Breast epithelium (tissue), 3 donors: ENCODE data around the gene CACNB3.
"Not testable (repeated sequence)": the region's sequence is repeated elsewhere in the genome, so short reads cannot be mapped to it uniquely, and the experiment has no call there.

Experiments used
- POLR2A ChIP-seq: fragments of 450-650 bp; IDR thresholded peaks from one replicate; pipeline ENCODE4 v1.6.1; 2016; ENCODE audit warnings: antibody characterized with exemption, mild to moderate bottlenecking, moderate library complexity
- POLR2AphosphoS5 ChIP-seq, 3 donors: sonication (generic); formaldehyde crosslinking; IDR thresholded peaks; one replicate each; pipeline ENCODE4 v1.6.1; 2017; ENCODE audit warnings: antibody characterized with exemption in 3 of 3
- TF ChIP-seq, protein P1 (sequence below), 3 donors: fragments of 450-650 bp; IDR thresholded peaks; one replicate each; pipeline ENCODE4 v1.5.1; 2016 to 2017; ENCODE audit warnings: antibody characterized with exemption in 3 of 3, mild to moderate bottlenecking in 3 of 3, moderate library complexity in 3 of 3

DNA sequence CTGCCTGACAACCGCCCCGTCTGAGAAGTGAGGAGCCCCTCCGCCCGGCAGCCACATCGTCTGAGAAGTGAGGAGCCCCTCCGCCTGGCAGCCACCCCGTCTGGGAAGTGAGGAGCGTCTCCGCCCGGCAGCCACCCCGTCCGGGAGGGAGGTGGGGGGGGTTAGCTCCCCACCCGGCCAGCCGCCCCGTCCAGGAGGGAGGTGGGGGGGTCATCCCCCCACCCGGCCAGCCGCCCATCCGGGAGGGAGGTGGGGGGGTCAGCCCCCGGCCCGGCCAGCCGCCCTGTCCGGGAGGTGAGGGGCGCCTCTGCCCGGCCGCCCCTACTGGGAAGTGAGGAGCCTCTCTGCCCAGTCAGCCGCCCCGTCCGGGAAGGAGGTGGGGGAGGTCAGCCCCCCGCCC is 23.7 kb downstream of the CACNB3 start:
- not testable (repeated sequence) for TF ChIP-seq POLR2A; POLR2AphosphoS5 (IDR thresholded peaks at IDR 0.05)
- TF ChIP-seq, protein P1, sequence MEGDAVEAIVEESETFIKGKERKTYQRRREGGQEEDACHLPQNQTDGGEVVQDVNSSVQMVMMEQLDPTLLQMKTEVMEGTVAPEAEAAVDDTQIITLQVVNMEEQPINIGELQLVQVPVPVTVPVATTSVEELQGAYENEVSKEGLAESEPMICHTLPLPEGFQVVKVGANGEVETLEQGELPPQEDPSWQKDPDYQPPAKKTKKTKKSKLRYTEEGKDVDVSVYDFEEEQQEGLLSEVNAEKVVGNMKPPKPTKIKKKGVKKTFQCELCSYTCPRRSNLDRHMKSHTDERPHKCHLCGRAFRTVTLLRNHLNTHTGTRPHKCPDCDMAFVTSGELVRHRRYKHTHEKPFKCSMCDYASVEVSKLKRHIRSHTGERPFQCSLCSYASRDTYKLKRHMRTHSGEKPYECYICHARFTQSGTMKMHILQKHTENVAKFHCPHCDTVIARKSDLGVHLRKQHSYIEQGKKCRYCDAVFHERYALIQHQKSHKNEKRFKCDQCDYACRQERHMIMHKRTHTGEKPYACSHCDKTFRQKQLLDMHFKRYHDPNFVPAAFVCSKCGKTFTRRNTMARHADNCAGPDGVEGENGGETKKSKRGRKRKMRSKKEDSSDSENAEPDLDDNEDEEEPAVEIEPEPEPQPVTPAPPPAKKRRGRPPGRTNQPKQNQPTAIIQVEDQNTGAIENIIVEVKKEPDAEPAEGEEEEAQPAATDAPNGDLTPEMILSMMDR (IDR thresholded peaks at IDR 0.05): not testable (repeated sequence)
